ENCODE results near the gene PIK3R6. TPM values are rescaled to one million over a fixed set of nuclear protein-coding genes. Genes with fewer than 3 reads are reported as not detected.

PIK3R6 gene
- 1 to 10 TPM; 5.5 to 6.1 TPM for total RNA-seq

GRCh38 chr17:8867361-8867981 is at the start of gene PIK3R6:
TSS of gene PIK3R6 (minus strand) at chr17:8867674. CDS start at chr17:8849794, 17,880 bp downstream.

GRCh38 chr17:8798846-8799569 is 68.5 kb downstream of the PIK3R6 start, which contains the start of gene MFSD6L:
TSS of gene MFSD6L (minus strand) at chr17:8799365. CDS start at chr17:8799120, 245 bp downstream.

GRCh38 chr17:8758137-8758596 is 109.3 kb downstream of the PIK3R6 start, which contains the start of gene SPDYE4:
TSS of gene SPDYE4 (minus strand) at chr17:8758546. CDS start at chr17:8758382, 164 bp downstream.

Other genes starting within 250 kb of the PIK3R6 start
- 10 to 100 TPM; 11.2 to 12.3 TPM for gene MYH10, start 236.9 kb downstream of the PIK3R6 start, total RNA-seq
- not detected for gene CCDC42, start 122.8 kb downstream of the PIK3R6 start, total RNA-seq
- not detected for gene SPDYE4, start 109.1 kb downstream of the PIK3R6 start, total RNA-seq
- under 1 TPM; 0.55 to 0.60 TPM for gene MFSD6L, start 68.3 kb downstream of the PIK3R6 start, total RNA-seq
- 10 to 100 TPM; 82.5 to 84.4 TPM for gene PIK3R5, start 98.0 kb upstream of the PIK3R6 start, total RNA-seq
- not detected for gene NTN1, start 153.8 kb upstream of the PIK3R6 start, total RNA-seq